Measurements from ENCODE around the gene SPATA33. TPM values are rescaled to one million over a fixed set of nuclear protein-coding genes. Genes with fewer than 3 reads are reported as not detected.
"Not testable (repeated sequence)": the region's sequence is repeated elsewhere in the genome, so short reads cannot be mapped to it uniquely, and the experiment has no call there.

The SPATA33 gene
- total RNA-seq, 1 donor from 2014 or later, result 3.6 TPM

DNA sequence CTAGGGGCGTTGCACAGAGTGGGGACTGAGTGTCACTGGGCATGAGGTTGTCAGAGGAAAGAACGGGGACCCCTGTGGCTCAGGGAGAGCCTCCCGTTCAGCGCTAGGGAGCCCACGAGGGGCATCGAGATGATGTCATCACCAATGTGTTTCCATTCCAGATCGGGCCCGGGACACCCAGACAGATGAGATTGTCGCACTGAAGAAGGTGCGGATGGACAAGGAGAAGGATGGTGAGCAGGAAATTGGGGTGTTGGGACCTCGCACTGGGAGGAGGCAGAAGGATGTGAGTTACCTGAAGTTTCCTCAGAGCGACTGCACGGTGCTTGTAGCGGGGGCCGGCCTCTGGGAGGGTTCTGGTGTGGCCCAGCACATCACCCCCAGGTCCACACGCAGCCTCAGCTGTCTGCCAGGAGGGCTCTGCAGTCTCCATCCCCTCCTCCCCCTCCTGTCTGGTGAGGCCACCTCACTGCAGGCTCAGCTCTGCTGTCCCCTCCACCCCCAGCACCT is 32.8 kb downstream of the SPATA33 start:
- TF ChIP-seq, protein P1, sequence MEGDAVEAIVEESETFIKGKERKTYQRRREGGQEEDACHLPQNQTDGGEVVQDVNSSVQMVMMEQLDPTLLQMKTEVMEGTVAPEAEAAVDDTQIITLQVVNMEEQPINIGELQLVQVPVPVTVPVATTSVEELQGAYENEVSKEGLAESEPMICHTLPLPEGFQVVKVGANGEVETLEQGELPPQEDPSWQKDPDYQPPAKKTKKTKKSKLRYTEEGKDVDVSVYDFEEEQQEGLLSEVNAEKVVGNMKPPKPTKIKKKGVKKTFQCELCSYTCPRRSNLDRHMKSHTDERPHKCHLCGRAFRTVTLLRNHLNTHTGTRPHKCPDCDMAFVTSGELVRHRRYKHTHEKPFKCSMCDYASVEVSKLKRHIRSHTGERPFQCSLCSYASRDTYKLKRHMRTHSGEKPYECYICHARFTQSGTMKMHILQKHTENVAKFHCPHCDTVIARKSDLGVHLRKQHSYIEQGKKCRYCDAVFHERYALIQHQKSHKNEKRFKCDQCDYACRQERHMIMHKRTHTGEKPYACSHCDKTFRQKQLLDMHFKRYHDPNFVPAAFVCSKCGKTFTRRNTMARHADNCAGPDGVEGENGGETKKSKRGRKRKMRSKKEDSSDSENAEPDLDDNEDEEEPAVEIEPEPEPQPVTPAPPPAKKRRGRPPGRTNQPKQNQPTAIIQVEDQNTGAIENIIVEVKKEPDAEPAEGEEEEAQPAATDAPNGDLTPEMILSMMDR (IDR thresholded peaks at IDR 0.05; ENCODE audit: borderline replicate concordance), result no peak
- DNase-seq, result no peak
- no peaks in the 10 kb centered on the region for H3K9me3 ChIP-seq (replicated peaks)
- H3K4me3 ChIP-seq, result no peak overlapping the region
- H3K36me3 ChIP-seq, result peaks cover 37% of the 10 kb centered on the region
- H3K27me3 ChIP-seq (ENCODE audit: low read depth), result no peaks in the 10 kb centered on the region
- intact Hi-C loops (cut with micrococcal nuclease), result no loop called here
- peaks cover 21% of the 10 kb centered on the region for H3K4me1 ChIP-seq
- H3K27ac ChIP-seq (replicated peaks), result no peak overlapping the region

DNA sequence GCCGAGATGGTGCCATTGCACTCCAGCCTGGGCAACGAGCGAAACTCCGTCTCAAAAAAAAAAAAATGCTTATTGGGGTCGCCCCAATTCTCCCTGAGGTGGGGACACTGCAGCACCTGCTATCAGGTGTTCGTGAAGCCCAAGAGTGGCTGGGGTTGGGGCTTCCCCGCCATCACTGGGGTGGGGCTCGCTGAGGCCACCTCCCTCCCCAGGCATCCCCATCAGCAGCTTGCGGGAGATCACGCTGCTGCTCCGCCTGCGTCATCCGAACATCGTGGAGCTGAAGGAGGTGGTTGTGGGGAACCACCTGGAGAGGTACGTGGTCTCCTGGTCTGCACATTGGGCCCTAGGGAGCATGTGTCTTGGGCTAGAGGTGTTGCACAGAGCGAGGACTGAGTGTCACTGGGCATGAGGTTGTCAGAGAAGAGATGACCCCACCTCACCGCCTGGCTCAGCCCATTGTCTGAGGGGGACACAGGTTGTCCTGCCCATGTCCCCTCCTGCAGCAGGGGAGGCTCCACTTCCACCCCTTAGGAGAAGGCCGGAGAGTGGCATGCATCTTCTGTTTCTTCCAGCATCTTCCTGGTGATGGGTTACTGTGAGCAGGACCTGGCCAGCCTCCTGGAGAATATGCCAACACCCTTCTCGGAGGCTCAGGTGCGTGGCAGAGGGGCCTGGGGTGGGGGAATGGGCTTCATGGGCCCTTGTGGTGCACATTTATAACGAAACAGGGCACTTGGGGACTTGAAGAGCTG is 33.8 kb downstream of the SPATA33 start:
- Histone ChIP-seq H3K4me3 (no peak overlapping the region), H3K36me3 (peaks cover 37% of the 10 kb centered on the region), H3K4me1 (peaks cover 17% of the 10 kb centered on the region), H3K9me3 (replicated peaks) (no peaks in the 10 kb centered on the region), H3K27me3 (ENCODE audit: low read depth) (no peaks in the 10 kb centered on the region), H3K27ac (replicated peaks) (no peak overlapping the region)
- TF ChIP-seq, protein P1 (IDR thresholded peaks at IDR 0.05; ENCODE audit: borderline replicate concordance), result no peak
- intact Hi-C loops (cut with micrococcal nuclease), result no loop called here
- no peak for DNase-seq

DNA sequence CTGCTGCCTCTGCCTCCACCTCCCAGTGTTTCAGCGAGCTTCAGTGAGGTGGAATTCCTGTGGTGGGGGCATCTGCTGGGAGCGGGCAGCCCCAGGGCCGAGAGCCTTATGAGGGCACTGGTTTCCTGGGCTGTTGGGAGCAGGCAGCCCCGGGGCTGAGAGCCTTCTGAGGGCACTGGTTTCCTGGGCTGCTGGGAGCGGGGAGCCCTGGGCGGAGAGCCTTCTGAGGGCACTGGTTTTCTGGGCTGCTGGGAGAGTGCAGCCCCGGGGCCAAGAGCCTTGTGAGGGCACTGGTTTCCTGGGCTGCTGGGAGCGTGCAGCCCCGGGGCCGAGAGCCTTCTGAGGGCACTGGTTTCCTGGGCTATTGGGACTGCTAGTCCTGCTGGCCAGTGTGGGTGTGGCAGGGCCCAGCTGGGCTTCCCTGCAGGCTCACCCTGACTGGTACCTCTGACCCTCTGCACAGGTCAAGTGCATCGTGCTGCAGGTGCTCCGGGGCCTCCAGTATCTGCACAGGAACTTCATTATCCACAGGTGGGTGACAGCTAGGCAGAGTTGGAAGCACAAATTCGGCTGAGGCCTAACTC is 34.4 kb downstream of the SPATA33 start:
- no peaks in the 10 kb centered on the region for H3K27me3 ChIP-seq (ENCODE audit: low read depth)
- no peak for DNase-seq
- H3K4me1 ChIP-seq, result peaks cover 10% of the 10 kb centered on the region
- intact Hi-C loops (cut with micrococcal nuclease), result no loop called here
- H3K36me3 ChIP-seq, result peaks cover 37% of the 10 kb centered on the region
- no peaks in the 10 kb centered on the region for H3K9me3 ChIP-seq (replicated peaks)
- TF ChIP-seq, protein P1 (IDR thresholded peaks at IDR 0.05; ENCODE audit: borderline replicate concordance), result no peak
- H3K27ac ChIP-seq (replicated peaks), result no peak overlapping the region
- H3K4me3 ChIP-seq, result no peak overlapping the region

DNA sequence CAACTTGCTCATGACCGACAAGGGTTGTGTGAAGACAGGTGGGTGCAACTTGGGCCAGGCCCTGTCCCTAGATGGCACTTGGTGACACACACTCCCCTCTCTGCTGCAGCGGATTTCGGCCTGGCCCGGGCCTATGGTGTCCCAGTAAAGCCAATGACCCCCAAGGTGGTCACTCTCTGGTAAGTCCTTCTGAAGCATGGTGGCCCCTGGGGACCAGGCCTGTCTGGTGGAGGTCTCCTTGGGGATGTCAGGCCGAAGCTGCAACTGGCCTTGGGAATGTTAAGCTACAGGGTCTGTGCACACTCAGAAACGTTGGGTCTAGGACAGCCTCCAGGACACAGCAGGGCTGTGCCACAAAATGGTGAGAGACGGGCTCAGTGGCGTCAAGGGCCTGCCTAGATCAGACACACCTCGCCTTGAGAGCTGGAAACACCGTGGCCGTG is 35.7 kb downstream of the SPATA33 start:
- intact Hi-C loops (cut with micrococcal nuclease), result no loop called here
- H3K4me1 ChIP-seq, result no peaks in the 10 kb centered on the region
- no peak overlapping the region for H3K4me3 ChIP-seq
- H3K9me3 ChIP-seq (replicated peaks), result no peaks in the 10 kb centered on the region
- DNase-seq, result no peak
- peaks cover 37% of the 10 kb centered on the region for H3K36me3 ChIP-seq
- no peaks in the 10 kb centered on the region for H3K27me3 ChIP-seq (ENCODE audit: low read depth)
- TF ChIP-seq, protein P1 (IDR thresholded peaks at IDR 0.05; ENCODE audit: borderline replicate concordance), result no peak
- H3K27ac ChIP-seq (replicated peaks), result no peak overlapping the region

DNA sequence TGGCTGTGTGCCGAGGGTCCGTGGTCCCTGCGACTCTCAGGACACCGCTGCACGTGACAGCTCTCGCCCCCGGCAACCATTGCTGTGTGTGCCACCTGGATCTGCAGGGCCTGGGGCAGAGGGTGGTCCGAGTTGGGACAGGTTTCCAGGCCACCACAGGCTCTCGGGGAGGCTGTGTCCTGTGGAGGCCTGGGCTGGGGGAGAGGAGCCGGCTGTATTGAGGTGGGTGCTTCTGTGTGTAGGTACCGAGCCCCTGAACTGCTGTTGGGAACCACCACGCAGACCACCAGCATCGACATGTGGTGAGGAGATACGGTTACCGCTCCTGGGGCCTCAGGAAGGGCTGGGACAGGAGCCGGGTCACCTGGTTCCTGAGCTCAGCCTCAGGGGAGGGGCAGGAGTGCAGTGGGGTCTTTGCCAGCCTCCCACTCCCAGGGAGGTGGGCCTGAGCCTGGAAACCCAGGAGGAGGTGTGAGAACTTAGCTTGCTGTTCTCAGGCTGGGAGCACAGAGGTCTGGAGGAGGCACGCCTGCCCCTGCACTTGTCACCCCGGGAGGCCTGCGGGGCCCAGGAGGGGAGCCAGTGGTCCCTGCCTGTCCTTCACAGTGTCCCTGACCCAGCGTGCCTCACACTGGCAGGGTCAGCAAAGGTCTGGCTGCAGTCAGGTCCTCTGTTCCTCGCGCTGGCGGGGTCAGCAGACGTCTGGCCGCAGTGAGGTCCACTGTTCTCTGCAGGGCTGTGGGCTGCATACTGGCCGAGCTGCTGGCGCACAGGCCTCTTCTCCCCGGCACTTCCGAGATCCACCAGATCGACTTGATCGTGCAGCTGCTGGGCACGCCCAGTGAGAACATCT is 36.5 kb downstream of the SPATA33 start:
- H3K36me3 ChIP-seq, result peaks cover 36% of the 10 kb centered on the region
- no peaks in the 10 kb centered on the region for H3K27me3 ChIP-seq (ENCODE audit: low read depth)
- TF ChIP-seq, protein P1 (IDR thresholded peaks at IDR 0.05; ENCODE audit: borderline replicate concordance), result no peak
- no peak overlapping the region for H3K4me3 ChIP-seq
- H3K9me3 ChIP-seq (replicated peaks), result no peaks in the 10 kb centered on the region
- intact Hi-C loops (cut with micrococcal nuclease), result no loop called here
- DNase-seq, result no peak
- no peak overlapping the region for H3K27ac ChIP-seq (replicated peaks)
- no peaks in the 10 kb centered on the region for H3K4me1 ChIP-seq

DNA sequence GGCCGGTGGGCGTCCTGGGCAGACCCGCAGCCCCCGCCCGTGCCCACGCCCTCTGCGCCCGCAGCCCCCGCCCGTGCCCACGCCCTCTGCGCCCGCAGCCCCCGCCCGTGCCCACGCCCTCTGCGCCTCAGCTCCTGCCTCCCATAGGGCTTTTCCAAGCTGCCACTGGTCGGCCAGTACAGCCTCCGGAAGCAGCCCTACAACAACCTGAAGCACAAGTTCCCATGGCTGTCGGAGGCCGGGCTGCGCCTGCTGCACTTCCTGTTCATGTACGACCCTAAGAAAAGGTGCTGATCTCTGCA is 37.1 kb downstream of the SPATA33 start:
- H3K27ac ChIP-seq (replicated peaks); H3K4me3 ChIP-seq; H3K27me3 ChIP-seq (ENCODE audit: low read depth); DNase-seq; intact Hi-C loops (cut with micrococcal nuclease); H3K9me3 ChIP-seq (replicated peaks); H3K4me1 ChIP-seq: not testable (repeated sequence)
- peaks cover 34% of the 10 kb centered on the region for H3K36me3 ChIP-seq

All from left ventricle myocardium inferior (tissue), 1 donor.